Panc1 (cell line): ENCODE data around the gene RAB6B. TPM values are rescaled to one million over a fixed set of nuclear protein-coding genes. Genes with fewer than 3 reads are reported as not detected.

ENCODE experiments used
- ATAC-seq: fragments of 200-7000 bp; cut with Tn5 transposase; 2 replicates; pipeline ENCODE4 v1.9.1; 2020; ENCODE audit warnings: mild to moderate bottlenecking, moderate library complexity
- BruUV-seq: library from RNA; stranded (reverse); fragments of 400-500 nt; replicated peaks from 2 replicates; lab custom pipeline; 2021; lab: Mats Ljungman, UMichigan
- CTCF ChIA-PET: fragments of 300-600 bp; sonication (Branson Sonifier 250); formaldehyde crosslinking; loops from one replicate; lab custom pipeline; 2022; ENCODE audit warnings: antibody characterized with exemption; lab: Charles Lee
- POLR2A ChIA-PET: fragments of 300-600 bp; sonication (Branson Sonifier 250); formaldehyde crosslinking; loops from one replicate; lab custom pipeline; 2022; ENCODE audit warnings: antibody characterized with exemption; lab: Charles Lee
- DNase-seq: peaks from one replicate; pipeline ENCODE4 v3.0.0-alpha.2; 2010; ENCODE audit warnings: low read depth, low spot score
- H3K27ac ChIP-seq: 2 replicates; pipeline ENCODE4 v1.5.1; 2011; ENCODE audit warnings: mild to moderate bottlenecking, low read length, inconsistent platforms
- H3K27me3 ChIP-seq: fragments of 200-500 bp; sonication (Bioruptor generic); 2 replicates; pipeline ENCODE4 v1.6.0; 2014; ENCODE audit warnings: low read length, inconsistent platforms; ENCODE audit not compliant: control insufficient read depth, insufficient read depth
- H3K36me3 ChIP-seq: fragments of 200-500 bp; sonication (Bioruptor generic); 2 replicates; pipeline ENCODE4 v1.5.1; 2014; ENCODE audit warnings: inconsistent platforms, mild to moderate bottlenecking, low read length, moderate library complexity; ENCODE audit not compliant: control insufficient read depth, insufficient read depth
- H3K4me1 ChIP-seq: 2 replicates; pipeline ENCODE4 v1.5.1; 2011; ENCODE audit warnings: inconsistent platforms, mild to moderate bottlenecking, low read length, moderate library complexity; ENCODE audit not compliant: control insufficient read depth, insufficient read depth
- H3K4me3 ChIP-seq, 2 experiments: 2 replicates each; pipeline ENCODE4 v1.5.1; 2011 to 2012; ENCODE audit warnings: low read depth in 2 of 2, low read length in 2 of 2, mild to moderate bottlenecking in 2 of 2, inconsistent platforms in 1 of 2, moderate library complexity in 1 of 2
- H3K9me3 ChIP-seq: fragments of 200-500 bp; sonication (Bioruptor generic); 2 replicates; pipeline ENCODE4 v1.5.1; 2014; ENCODE audit warnings: low read depth, mild to moderate bottlenecking, inconsistent platforms, low read length, moderate library complexity; ENCODE audit not compliant: control insufficient read depth, insufficient read depth
- POLR2AphosphoS5 ChIP-seq: IDR thresholded peaks from 2 replicates; pipeline ENCODE4 v1.6.1; 2012; ENCODE audit warnings: mild to moderate bottlenecking, low read depth, low read length, moderate library complexity
- REST ChIP-seq, 2 experiments: IDR thresholded peaks; 2 replicates each; pipeline ENCODE4 v1.6.1; 2011 to 2012; ENCODE audit warnings: low read depth in 2 of 2, control low read depth in 1 of 2, low read length in 1 of 2, mild to moderate bottlenecking in 1 of 2, moderate library complexity in 1 of 2; ENCODE audit not compliant: insufficient read depth in 1 of 2
- SIN3A ChIP-seq: IDR thresholded peaks from 2 replicates; pipeline ENCODE4 v1.6.1; 2012; ENCODE audit warnings: low read depth, mild to moderate bottlenecking, low read length, moderate library complexity, borderline replicate concordance; ENCODE audit not compliant: insufficient read depth
- TCF7L2 ChIP-seq: IDR thresholded peaks from 2 replicates; pipeline ENCODE4 v1.6.1; 2011; ENCODE audit warnings: mild to moderate bottlenecking, low read depth, low read length, inconsistent platforms
- in situ Hi-C: cut with HindIII; loops from 2 replicates; pipeline ENCODE4 v1.10.0; 2016; ENCODE audit warnings: low sequenced_read_pairs, low pct_unique_long_range_greater_than_20kb
- intact Hi-C: fragments of 100-400 bp; cut with micrococcal nuclease; formaldehyde crosslinking; loops from one replicate; pipeline ENCODE4 v1.10.0; 2022; ENCODE audit not compliant: unreplicated experiment
- total RNA-seq: library from RNA; stranded (reverse); gene quantifications from one replicate; pipeline ENCODE4 v1.2.1, GENCODE V29; 2021; ENCODE audit not compliant: unreplicated experiment
- TF ChIP-seq, protein P1 (sequence below): fragments of 450-650 bp; IDR thresholded peaks from 2 replicates; pipeline ENCODE4 v1.5.1; 2017; ENCODE audit warnings: mild to moderate bottlenecking

RAB6B gene
- total RNA-seq, 1 experiment from 2014 or later = 49.2 TPM

- intact Hi-C loops = loop anchor here (5.0 kb wide), 1 partner anchor 88 kb away; no protein-coding TSS in a partner anchor
- peak; percentile 7 for DNase-seq
- H3K9me3 ChIP-seq = no peaks in the 10 kb centered on the region
- ChIA-PET POLR2A (no interaction called here), CTCF (no interaction called here)
- peak; percentile 54 for ATAC-seq
- BruUV-seq = no TSS peak
- H3K27ac ChIP-seq = peak overlapping the region; percentile 79
- no peak overlapping the region for H3K4me3 ChIP-seq
- TF ChIP-seq REST (IDR thresholded peaks at IDR 0.05; ENCODE audit: insufficient read depth in 1 of 2, low read depth in 2 of 2, low read length in 1 of 2) = no peak
- no peak for TF ChIP-seq SIN3A
- TF ChIP-seq, protein P1, sequence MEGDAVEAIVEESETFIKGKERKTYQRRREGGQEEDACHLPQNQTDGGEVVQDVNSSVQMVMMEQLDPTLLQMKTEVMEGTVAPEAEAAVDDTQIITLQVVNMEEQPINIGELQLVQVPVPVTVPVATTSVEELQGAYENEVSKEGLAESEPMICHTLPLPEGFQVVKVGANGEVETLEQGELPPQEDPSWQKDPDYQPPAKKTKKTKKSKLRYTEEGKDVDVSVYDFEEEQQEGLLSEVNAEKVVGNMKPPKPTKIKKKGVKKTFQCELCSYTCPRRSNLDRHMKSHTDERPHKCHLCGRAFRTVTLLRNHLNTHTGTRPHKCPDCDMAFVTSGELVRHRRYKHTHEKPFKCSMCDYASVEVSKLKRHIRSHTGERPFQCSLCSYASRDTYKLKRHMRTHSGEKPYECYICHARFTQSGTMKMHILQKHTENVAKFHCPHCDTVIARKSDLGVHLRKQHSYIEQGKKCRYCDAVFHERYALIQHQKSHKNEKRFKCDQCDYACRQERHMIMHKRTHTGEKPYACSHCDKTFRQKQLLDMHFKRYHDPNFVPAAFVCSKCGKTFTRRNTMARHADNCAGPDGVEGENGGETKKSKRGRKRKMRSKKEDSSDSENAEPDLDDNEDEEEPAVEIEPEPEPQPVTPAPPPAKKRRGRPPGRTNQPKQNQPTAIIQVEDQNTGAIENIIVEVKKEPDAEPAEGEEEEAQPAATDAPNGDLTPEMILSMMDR = no peak
- no peak for TF ChIP-seq TCF7L2
- TF ChIP-seq POLR2AphosphoS5 = no peak
- no peaks in the 10 kb centered on the region for H3K36me3 ChIP-seq
- no peaks in the 10 kb centered on the region for H3K27me3 ChIP-seq
- in situ Hi-C loops = no loop called here
- H3K4me1 ChIP-seq = peaks cover 58% of the 10 kb centered on the region
These were observed 48.5 kb upstream of the RAB6B start for GRCh38 chr3:133944181-133944580.

DNA sequence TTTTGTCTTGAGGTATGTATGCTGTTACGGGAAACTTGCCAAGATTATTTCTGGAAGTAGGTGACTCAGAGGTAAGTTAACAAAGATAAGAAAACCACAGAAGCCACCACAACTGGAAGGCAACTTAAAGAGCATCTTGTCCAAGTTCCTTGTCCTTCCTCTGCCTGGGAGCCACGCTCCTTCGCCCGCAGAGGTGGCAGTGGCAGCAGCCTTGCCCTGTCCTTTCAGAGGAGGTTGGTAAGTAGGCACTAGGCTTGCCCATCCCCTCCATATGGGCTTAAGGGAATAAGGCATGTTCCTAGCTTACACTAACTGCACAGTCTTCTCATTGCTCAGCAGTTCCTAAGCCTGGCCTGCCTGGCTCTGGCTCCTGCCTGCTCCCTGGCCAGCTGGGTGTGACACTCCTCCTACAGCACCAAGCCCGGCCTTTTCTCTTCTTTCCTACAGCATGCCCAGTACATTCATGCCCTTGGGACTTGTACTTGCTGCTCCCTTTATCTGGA is 48.0 kb upstream of the RAB6B start:
- peaks cover 62% of the 10 kb centered on the region for H3K4me1 ChIP-seq
- H3K27ac ChIP-seq = peak overlapping the region; percentile 79
- H3K9me3 ChIP-seq = no peaks in the 10 kb centered on the region
- intact Hi-C loops (loop anchor here (5.0 kb wide), 1 partner anchor 89 kb away; no protein-coding TSS in a partner anchor), in situ Hi-C loops (no loop called here)
- ChIA-PET CTCF (no interaction called here), POLR2A (no interaction called here)
- no TSS peak for BruUV-seq
- DNase-seq (peak; percentile 54), ATAC-seq (peak; percentile 82)
- H3K4me3 ChIP-seq = no peak overlapping the region
- H3K36me3 ChIP-seq = no peaks in the 10 kb centered on the region
- H3K27me3 ChIP-seq = no peaks in the 10 kb centered on the region
- TF ChIP-seq TCF7L2 (no peak), POLR2AphosphoS5 (peak; percentile 68; the same call in 1 of the 2 replicates)

DNA sequence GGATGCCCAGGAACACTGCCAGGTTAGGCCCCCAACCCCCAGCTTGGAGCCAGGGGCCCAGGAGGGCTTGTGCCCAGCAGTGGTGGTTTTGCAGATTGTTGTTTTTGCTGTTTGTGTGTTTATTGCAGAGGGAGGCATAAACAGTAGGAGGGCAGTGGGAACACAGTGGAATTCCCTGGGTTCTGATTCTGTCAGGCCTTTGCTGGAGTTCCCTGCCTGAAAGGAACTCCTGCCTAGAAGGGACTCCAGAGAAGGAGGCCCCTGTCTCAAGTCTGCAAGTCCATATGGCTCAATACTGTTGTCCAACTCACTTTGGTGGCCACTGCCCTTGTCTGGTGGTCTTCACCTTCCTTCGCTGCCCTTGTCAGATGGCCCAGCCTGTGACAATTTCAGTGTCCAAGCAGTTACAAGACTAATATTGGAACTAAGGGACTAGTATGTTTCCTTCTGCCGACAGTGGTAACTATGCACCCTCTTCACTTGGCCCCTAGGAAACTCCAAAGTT is 47.4 kb upstream of the RAB6B start:
- H3K27ac ChIP-seq = peak overlapping the region; percentile 79
- intact Hi-C loops = loop anchor here (5.0 kb wide), 1 partner anchor 89 kb away; no protein-coding TSS in a partner anchor
- POLR2A ChIA-PET = interaction anchor here (0.6 kb wide), 1 partner anchor 499 kb away, joined by 3 read pairs; no protein-coding TSS in a partner anchor
- peak; percentile 47 for ATAC-seq
- in situ Hi-C loops = no loop called here
- H3K4me1 ChIP-seq = peaks cover 64% of the 10 kb centered on the region
- H3K27me3 ChIP-seq = no peaks in the 10 kb centered on the region
- no peak for DNase-seq
- no peak for TF ChIP-seq REST (IDR thresholded peaks at IDR 0.05; ENCODE audit: insufficient read depth in 1 of 2, low read depth in 2 of 2, low read length in 1 of 2)
- TF ChIP-seq TCF7L2 = no peak
- TF ChIP-seq, protein P1 = no peak
- no peak; the same call in 1 of the 2 replicates for TF ChIP-seq POLR2AphosphoS5
- no peak for TF ChIP-seq SIN3A
- no peak overlapping the region for H3K4me3 ChIP-seq
- H3K36me3 ChIP-seq = no peaks in the 10 kb centered on the region
- H3K9me3 ChIP-seq = no peaks in the 10 kb centered on the region
- no TSS peak for BruUV-seq
- CTCF ChIA-PET = no interaction called here
